Measurements from ENCODE around the gene REV1. TPM values are rescaled to one million over a fixed set of nuclear protein-coding genes. Genes with fewer than 3 reads are reported as not detected.

REV1 gene
- total and polyA plus RNA-seq, 2 experiments from 2014 or later = 14.4 to 19.5 TPM

DNA sequence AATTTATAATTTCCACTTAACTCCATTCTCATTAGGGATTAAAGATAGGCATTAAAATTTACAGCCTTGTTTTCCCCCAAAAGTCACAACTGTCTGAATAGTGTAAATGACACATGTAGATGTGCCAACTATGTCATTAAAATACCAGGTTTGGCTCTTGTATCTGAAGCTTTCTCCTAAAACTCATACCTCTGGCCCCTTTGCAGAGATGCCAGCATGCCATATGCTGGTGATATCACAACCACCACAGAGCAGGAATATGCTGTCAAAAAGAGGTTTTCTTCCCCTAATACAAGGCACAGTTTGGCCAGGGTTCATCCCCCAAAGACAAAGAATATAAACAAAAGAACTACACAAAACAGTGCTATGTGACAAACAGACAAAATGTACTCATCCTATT lies 65.4 kb downstream of the REV1 start:
- no peak overlapping the region for H3K4me3 ChIP-seq
- no peak overlapping the region for H3K9ac ChIP-seq
- in situ Hi-C loops (cut with MboI) = no loop called here
- no peak overlapping the region for H3K27ac ChIP-seq
- no peak overlapping the region for H3K4me2 ChIP-seq (ENCODE audit: unreplicated experiment)
- peaks cover 25% of the 10 kb centered on the region for H3F3A ChIP-seq (ENCODE audit: insufficient read depth)
- H2AFZ ChIP-seq = no peak overlapping the region
- H3K27me3 ChIP-seq (replicated peaks; ENCODE audit: insufficient read depth) = no peaks in the 10 kb centered on the region
- peaks cover 50% of the 10 kb centered on the region for H3K36me3 ChIP-seq (ENCODE audit: low read depth)
- H3K79me2 ChIP-seq (ENCODE audit: insufficient read depth) = peaks cover 8% of the 10 kb centered on the region; the same call in 1 of the 2 replicates
- no peaks in the 10 kb centered on the region for H3K9me2 ChIP-seq (ENCODE audit: insufficient read depth)
- no peaks in the 10 kb centered on the region for H4K20me1 ChIP-seq (ENCODE audit: insufficient read depth)
- DNase-seq = no peak
- no peaks in the 10 kb centered on the region for H3K9me3 ChIP-seq (ENCODE audit: low read depth)
- TF ChIP-seq EZH2 (IDR thresholded peaks at IDR 0.05; ENCODE audit: insufficient read depth, poor library complexity, severe bottlenecking) = no peak
- TF ChIP-seq EZH2phosphoT487 (IDR thresholded peaks at IDR 0.05; ENCODE audit: insufficient read depth, low read depth) = no peak
- peaks cover 34% of the 10 kb centered on the region for H3K4me1 ChIP-seq (ENCODE audit: insufficient read depth)

DNA sequence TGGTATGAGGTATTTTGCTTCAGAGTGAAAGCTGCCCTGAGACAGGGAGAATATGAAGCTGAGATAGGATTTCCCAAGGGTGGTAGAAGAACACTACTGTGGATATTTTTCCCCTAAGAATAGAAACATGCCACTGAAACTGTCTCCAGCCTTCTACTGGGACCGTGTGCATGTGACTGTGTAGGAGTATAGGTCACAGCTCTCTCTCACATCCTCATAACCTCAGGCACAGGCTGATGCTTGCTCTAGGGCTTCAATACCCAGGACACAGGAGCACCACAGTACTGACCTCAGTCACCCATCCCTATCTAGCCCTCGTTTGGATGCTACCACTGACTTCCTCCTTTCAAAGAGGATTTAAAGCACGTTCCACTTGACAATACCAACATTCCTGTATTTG lies 67.2 kb downstream of the REV1 start:
- no peaks in the 10 kb centered on the region for H3K9me2 ChIP-seq (ENCODE audit: insufficient read depth)
- H2AFZ ChIP-seq = no peak overlapping the region
- H3F3A ChIP-seq (ENCODE audit: insufficient read depth) = peaks cover 25% of the 10 kb centered on the region
- TF ChIP-seq EZH2phosphoT487 (IDR thresholded peaks at IDR 0.05; ENCODE audit: insufficient read depth, low read depth) = no peak
- TF ChIP-seq EZH2 (IDR thresholded peaks at IDR 0.05; ENCODE audit: insufficient read depth, poor library complexity, severe bottlenecking) = no peak
- in situ Hi-C loops (cut with MboI) = no loop called here
- WGBS, 2 experiments (ENCODE audit: low coverage in 1 of 2, low lambda C conversion rate in 2 of 2, missing lambda C conversion rate in 2 of 2) = 74 to 85% methylated on average over 3 of the region's 3 CpGs
- H3K4me3 ChIP-seq = no peak overlapping the region
- no peaks in the 10 kb centered on the region for H4K20me1 ChIP-seq (ENCODE audit: insufficient read depth)
- H3K9me3 ChIP-seq (ENCODE audit: low read depth) = no peaks in the 10 kb centered on the region
- peaks cover 8% of the 10 kb centered on the region; the same call in 1 of the 2 replicates for H3K79me2 ChIP-seq (ENCODE audit: insufficient read depth)
- no peak overlapping the region for H3K4me2 ChIP-seq (ENCODE audit: unreplicated experiment)
- no peaks in the 10 kb centered on the region for H3K27me3 ChIP-seq (replicated peaks; ENCODE audit: insufficient read depth)
- no peak overlapping the region for H3K9ac ChIP-seq
- H3K27ac ChIP-seq = no peak overlapping the region
- DNase-seq = no peak
- peaks cover 34% of the 10 kb centered on the region for H3K4me1 ChIP-seq (ENCODE audit: insufficient read depth)
- peaks cover 46% of the 10 kb centered on the region for H3K36me3 ChIP-seq (ENCODE audit: low read depth)

DNA sequence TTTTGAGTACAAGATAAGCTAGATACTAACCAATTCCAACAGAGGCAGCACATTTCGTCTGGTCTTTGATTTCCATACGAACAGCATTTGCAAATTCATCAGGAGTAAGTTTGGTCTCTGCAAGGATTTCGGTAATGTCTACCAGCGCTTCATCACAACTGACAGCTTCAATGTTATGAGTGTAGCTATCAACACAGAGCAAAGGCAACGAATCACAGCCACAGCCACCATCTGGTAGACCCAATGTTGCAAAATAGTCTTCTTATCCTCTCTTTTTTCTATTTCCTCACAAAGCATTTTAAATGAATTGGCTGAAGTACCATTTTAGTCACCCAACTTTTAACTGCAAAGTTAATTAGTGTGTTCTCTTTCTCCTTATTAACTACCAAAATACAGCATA lies 68.3 kb downstream of the REV1 start:
- peak overlapping the region; percentile 66 for H3K27ac ChIP-seq

DNA sequence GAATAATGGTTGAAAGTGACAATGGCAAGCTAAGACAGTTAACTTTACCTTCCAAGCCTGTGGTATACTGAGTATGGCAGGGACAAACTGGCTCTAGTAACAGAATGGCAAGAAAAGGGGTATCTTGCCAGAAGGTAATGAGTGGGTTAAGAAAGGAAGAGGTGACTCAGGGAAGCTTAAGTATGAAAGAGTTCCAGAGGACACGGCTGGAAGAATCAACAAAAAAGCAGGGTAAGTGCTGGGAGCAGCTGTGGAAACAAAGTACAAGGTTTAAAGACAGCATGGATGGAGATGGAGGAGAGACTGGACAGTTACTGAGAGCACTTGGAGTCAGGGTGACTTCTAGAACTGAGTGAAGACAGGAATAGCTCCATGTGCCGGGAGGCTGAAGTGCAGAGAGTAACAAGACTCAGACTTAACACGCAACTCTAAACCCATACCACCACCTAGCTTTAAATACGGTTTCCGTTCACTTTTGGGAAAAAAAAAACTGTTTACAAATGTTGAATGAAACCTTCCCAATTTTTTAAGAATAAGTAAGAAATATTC lies 69.0 kb downstream of the REV1 start:
- Histone ChIP-seq H3K27me3 (replicated peaks; ENCODE audit: insufficient read depth) (no peaks in the 10 kb centered on the region), H2AFZ (no peak overlapping the region), H3K27ac (peak overlapping the region; percentile 66), H4K20me1 (ENCODE audit: insufficient read depth) (no peaks in the 10 kb centered on the region), H3K9me2 (ENCODE audit: insufficient read depth) (no peaks in the 10 kb centered on the region), H3K4me1 (ENCODE audit: insufficient read depth) (peaks cover 34% of the 10 kb centered on the region), H3F3A (ENCODE audit: insufficient read depth) (peaks cover 25% of the 10 kb centered on the region), H3K4me3 (no peak overlapping the region), H3K79me2 (ENCODE audit: insufficient read depth) (peaks cover 6% of the 10 kb centered on the region; the same call in 1 of the 2 replicates), H3K36me3 (ENCODE audit: low read depth) (peaks cover 44% of the 10 kb centered on the region), H3K9ac (peak overlapping the region; percentile 24; the same call in 1 of the 2 replicates), H3K4me2 (ENCODE audit: unreplicated experiment) (peak overlapping the region; percentile 41), H3K9me3 (ENCODE audit: low read depth) (no peaks in the 10 kb centered on the region)
- 78 to 79% methylated on average over 5 of the region's 5 CpGs for WGBS, 2 experiments (ENCODE audit: low coverage in 1 of 2, low lambda C conversion rate in 2 of 2, missing lambda C conversion rate in 2 of 2)
- in situ Hi-C loops (cut with MboI) = no loop called here
- peak; percentile 80 for DNase-seq
- TF ChIP-seq EZH2 (IDR thresholded peaks at IDR 0.05; ENCODE audit: insufficient read depth, poor library complexity, severe bottlenecking) (no peak), EZH2phosphoT487 (IDR thresholded peaks at IDR 0.05; ENCODE audit: insufficient read depth, low read depth) (no peak)

More for the DNA sequence above, 68.3 kb downstream of the REV1 start:
- in situ Hi-C loops (cut with MboI) = no loop called here
- Histone ChIP-seq H3K4me1 (ENCODE audit: insufficient read depth) (peaks cover 34% of the 10 kb centered on the region), H4K20me1 (ENCODE audit: insufficient read depth) (no peaks in the 10 kb centered on the region), H3K4me2 (ENCODE audit: unreplicated experiment) (no peak overlapping the region), H3K9me3 (ENCODE audit: low read depth) (no peaks in the 10 kb centered on the region), H3F3A (ENCODE audit: insufficient read depth) (peaks cover 25% of the 10 kb centered on the region), H3K36me3 (ENCODE audit: low read depth) (peaks cover 44% of the 10 kb centered on the region), H3K4me3 (no peak overlapping the region), H3K9me2 (ENCODE audit: insufficient read depth) (no peaks in the 10 kb centered on the region), H3K79me2 (ENCODE audit: insufficient read depth) (peaks cover 8% of the 10 kb centered on the region; the same call in 1 of the 2 replicates), H3K27me3 (replicated peaks; ENCODE audit: insufficient read depth) (no peaks in the 10 kb centered on the region), H3K9ac (no peak overlapping the region), H2AFZ (no peak overlapping the region)
- 65 to 74% methylated on average over 5 of the region's 5 CpGs for WGBS, 2 experiments (ENCODE audit: low coverage in 1 of 2, low lambda C conversion rate in 2 of 2, missing lambda C conversion rate in 2 of 2)
- peak; percentile 70 for DNase-seq
- TF ChIP-seq EZH2phosphoT487 (IDR thresholded peaks at IDR 0.05; ENCODE audit: insufficient read depth, low read depth) (no peak), EZH2 (IDR thresholded peaks at IDR 0.05; ENCODE audit: insufficient read depth, poor library complexity, severe bottlenecking) (no peak)

Data from GM23248 (cell line).